Lung (tissue), 12 donors: ENCODE data around the gene GNB2. TPM values are rescaled to one million over a fixed set of nuclear protein-coding genes. Genes with fewer than 3 reads are reported as not detected.

Experiments
- ATAC-seq: fragments of 200-7000 bp; cut with Tn5 transposase; one replicate; pipeline ENCODE4 v1.9.1; 2020; ENCODE audit warnings: moderate number of reproducible peaks; ENCODE audit not compliant: insufficient read depth, low FRiP score
- DNase-seq, 3 donors: peaks; one replicate each; pipeline ENCODE4 v3.0.0-alpha.2; 2013 to 2017
- H3K27ac ChIP-seq, 2 donors: one replicate each; pipeline ENCODE4 v1.5.1; 2013; ENCODE audit warnings: mild to moderate bottlenecking in 2 of 2, moderate library complexity in 2 of 2, control low read depth in 1 of 2, inconsistent platforms in 1 of 2, low read depth in 1 of 2, low read length in 1 of 2
- H3K27me3 ChIP-seq, 3 donors: one replicate each; pipeline ENCODE4 v1.5.1; 2013; ENCODE audit warnings: low read length in 2 of 3; ENCODE audit not compliant: control insufficient read depth in 3 of 3, insufficient read depth in 3 of 3
- H3K36me3 ChIP-seq, 4 donors: one replicate each; pipeline ENCODE4 v1.5.1; 2013; ENCODE audit warnings: low read length in 4 of 4, mild to moderate bottlenecking in 1 of 4, moderate library complexity in 1 of 4; ENCODE audit not compliant: control insufficient read depth in 4 of 4, insufficient read depth in 4 of 4
- H3K4me1 ChIP-seq, 5 donors: one replicate each; pipeline ENCODE4 v1.5.1; 2013; ENCODE audit warnings: low read length in 5 of 5, mild to moderate bottlenecking in 2 of 5, moderate library complexity in 1 of 5; ENCODE audit not compliant: control insufficient read depth in 5 of 5, insufficient read depth in 5 of 5
- H3K4me3 ChIP-seq: one replicate; pipeline ENCODE4 v1.5.1; 2013; ENCODE audit warnings: mild to moderate bottlenecking, control low read depth, moderate library complexity
- H3K9ac ChIP-seq, 2 donors: one replicate each; pipeline ENCODE4 v1.5.1; 2013; ENCODE audit warnings: low read length in 2 of 2, control low read depth in 1 of 2; ENCODE audit not compliant: insufficient read depth in 1 of 2
- H3K9me3 ChIP-seq, 4 donors: one replicate each; pipeline ENCODE4 v1.5.1; 2013; ENCODE audit warnings: low read length in 3 of 4, mild to moderate bottlenecking in 1 of 4, moderate library complexity in 1 of 4; ENCODE audit not compliant: control insufficient read depth in 4 of 4, insufficient read depth in 3 of 4
- WGBS, 2 donors: extraction: QIAGEN DNeasy Blood & Tissue Kit; methylation state at CpG; one replicate each; pipeline ENCODE4 v1.1.7; 2013; 5-methylcytosine and 5-hydroxymethylcytosine counted together
- polyA plus RNA-seq, 2 donors: library from polyadenylated mRNA; stranded (reverse); fragments of 200-250 nt; gene quantifications; one replicate each; pipeline ENCODE4 v1.2.1, GENCODE V29; 2013
- total RNA-seq, 2 donors: library from RNA; depleted of rRNA in 1 of 2; stranded (reverse); fragments of >200 nt in 1 of 2; gene quantifications; one replicate each; pipeline ENCODE4 v1.2.1, GENCODE V29; 2014 to 2021
- TF ChIP-seq, protein P1 (sequence below): IDR thresholded peaks from 2 replicates; pipeline ENCODE4 v1.5.1; 2012; ENCODE audit warnings: mild to moderate bottlenecking; ENCODE audit errors: control extremely low read depth, extremely low read depth
- donor health status: control.
- donor health status: control.
- donor health status: Bipolar disorder and iron deficiency.
- donor health status: healthy.
- donor health status: DM: yes; HTN: yes; CAD: no.

Gene GNB2
- total and polyA plus RNA-seq, 4 donors: 130 to 381 (median 238) TPM

DNA sequence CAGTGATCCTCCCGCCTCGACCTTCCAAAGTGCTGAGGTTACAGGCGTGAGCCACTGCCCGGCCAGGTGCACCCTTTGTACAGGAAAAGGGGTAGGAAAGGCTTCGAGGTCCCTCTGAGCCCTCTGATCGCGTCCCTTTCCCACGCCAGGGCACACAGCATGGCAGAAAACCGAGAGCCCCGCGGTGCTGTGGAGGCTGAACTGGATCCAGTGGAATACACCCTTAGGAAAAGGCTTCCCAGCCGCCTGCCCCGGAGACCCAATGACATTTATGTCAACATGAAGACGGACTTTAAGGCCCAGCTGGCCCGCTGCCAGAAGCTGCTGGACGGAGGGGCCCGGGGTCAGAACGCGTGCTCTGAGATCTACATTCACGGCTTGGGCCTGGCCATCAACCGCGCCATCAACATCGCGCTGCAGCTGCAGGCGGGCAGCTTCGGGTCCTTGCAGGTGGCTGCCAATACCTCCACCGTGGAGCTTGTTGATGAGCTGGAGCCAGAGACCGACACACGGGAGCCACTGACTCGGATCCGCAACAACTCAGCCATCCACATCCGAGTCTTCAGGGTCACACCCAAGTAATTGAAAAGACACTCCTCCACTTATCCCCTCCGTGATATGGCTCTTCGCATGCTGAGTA, 33.3 kb downstream of the GNB2 start:
- peak overlapping the region; percentile 85 for H3K4me3 ChIP-seq
- H3K9ac ChIP-seq: peak overlapping the region; percentile 26 to 56
- peaks cover 0 to 5% (median 3%) of the 10 kb centered on the region in 4 donors for H3K36me3 ChIP-seq
- H3K27ac ChIP-seq: peak overlapping the region; percentile 4 to 64
- no peaks in the 10 kb centered on the region for H3K27me3 ChIP-seq
- peaks cover 6 to 16% (median 6%) of the 10 kb centered on the region in 5 donors for H3K4me1 ChIP-seq
- TF ChIP-seq, protein P1, sequence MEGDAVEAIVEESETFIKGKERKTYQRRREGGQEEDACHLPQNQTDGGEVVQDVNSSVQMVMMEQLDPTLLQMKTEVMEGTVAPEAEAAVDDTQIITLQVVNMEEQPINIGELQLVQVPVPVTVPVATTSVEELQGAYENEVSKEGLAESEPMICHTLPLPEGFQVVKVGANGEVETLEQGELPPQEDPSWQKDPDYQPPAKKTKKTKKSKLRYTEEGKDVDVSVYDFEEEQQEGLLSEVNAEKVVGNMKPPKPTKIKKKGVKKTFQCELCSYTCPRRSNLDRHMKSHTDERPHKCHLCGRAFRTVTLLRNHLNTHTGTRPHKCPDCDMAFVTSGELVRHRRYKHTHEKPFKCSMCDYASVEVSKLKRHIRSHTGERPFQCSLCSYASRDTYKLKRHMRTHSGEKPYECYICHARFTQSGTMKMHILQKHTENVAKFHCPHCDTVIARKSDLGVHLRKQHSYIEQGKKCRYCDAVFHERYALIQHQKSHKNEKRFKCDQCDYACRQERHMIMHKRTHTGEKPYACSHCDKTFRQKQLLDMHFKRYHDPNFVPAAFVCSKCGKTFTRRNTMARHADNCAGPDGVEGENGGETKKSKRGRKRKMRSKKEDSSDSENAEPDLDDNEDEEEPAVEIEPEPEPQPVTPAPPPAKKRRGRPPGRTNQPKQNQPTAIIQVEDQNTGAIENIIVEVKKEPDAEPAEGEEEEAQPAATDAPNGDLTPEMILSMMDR: no peak
- WGBS, 2 donors: 32 to 44% methylated on average over 34 of the region's 34 CpGs
- DNase-seq (no peak), ATAC-seq (no peak)
- H3K9me3 ChIP-seq: no peaks in the 10 kb centered on the region

DNA sequence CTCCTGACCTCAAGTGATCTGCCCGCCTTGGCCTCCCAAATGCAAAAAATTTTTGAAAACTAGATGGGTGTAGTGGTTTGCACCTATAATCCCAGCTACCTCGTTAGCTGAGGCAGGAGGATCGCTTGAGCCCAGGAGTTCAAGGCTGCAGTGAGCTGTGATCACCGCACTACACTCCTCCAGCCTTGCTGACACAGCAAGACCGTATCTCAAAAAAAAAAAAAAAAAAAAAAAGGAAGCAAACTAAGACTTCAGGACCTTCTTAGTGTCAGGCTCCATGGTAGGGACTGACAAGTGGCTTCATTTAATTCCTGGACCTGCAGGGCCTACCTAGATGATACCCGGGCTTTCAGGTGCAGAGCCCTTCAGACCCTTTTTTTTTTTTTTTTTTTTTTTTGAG, 34.9 kb downstream of the GNB2 start:
- Histone ChIP-seq H3K9me3 (no peaks in the 10 kb centered on the region), H3K36me3 (peaks cover 0 to 5% (median 3%) of the 10 kb centered on the region in 4 donors), H3K9ac (no peak overlapping the region), H3K4me1 (peaks cover 6 to 16% (median 6%) of the 10 kb centered on the region in 5 donors), H3K4me3 (no peak overlapping the region), H3K27me3 (no peaks in the 10 kb centered on the region), H3K27ac (no peak overlapping the region)
- DNase-seq (no peak), ATAC-seq (no peak)
- 89 to 91% methylated on average over 6 of the region's 6 CpGs for WGBS, 2 donors
- TF ChIP-seq, protein P1: no peak

DNA sequence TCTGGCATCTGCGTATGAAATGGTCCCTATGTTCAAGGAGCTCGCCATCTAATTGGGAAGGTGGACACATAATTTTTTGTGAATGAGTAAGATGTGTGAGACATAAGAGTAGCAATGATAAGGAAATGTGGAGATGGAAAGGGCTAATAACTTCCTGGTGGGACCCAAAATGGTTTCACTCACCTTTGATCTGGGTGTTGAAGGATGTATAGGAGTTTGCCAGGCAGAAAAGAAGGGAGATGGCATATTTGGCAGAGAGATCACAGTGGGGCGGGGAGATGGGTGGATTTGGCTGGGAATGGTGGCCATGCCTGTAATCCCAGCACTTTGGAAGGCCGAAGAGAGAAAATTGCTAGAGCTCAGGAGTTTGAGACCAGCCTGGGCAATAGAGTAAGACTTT, 36.9 kb downstream of the GNB2 start:
- no peak overlapping the region for H3K4me3 ChIP-seq
- DNase-seq (no peak), ATAC-seq (no peak)
- H3K9ac ChIP-seq: no peak overlapping the region
- peaks cover 3 to 11% (median 6%) of the 10 kb centered on the region in 5 donors for H3K4me1 ChIP-seq
- no peak overlapping the region for H3K27ac ChIP-seq
- 75 to 97% methylated on average over 4 of the region's 4 CpGs for WGBS, 2 donors
- H3K36me3 ChIP-seq: peaks cover 0 to 5% (median 3%) of the 10 kb centered on the region in 4 donors
- TF ChIP-seq, protein P1: no peak
- no peaks in the 10 kb centered on the region for H3K9me3 ChIP-seq
- H3K27me3 ChIP-seq: no peaks in the 10 kb centered on the region

DNA sequence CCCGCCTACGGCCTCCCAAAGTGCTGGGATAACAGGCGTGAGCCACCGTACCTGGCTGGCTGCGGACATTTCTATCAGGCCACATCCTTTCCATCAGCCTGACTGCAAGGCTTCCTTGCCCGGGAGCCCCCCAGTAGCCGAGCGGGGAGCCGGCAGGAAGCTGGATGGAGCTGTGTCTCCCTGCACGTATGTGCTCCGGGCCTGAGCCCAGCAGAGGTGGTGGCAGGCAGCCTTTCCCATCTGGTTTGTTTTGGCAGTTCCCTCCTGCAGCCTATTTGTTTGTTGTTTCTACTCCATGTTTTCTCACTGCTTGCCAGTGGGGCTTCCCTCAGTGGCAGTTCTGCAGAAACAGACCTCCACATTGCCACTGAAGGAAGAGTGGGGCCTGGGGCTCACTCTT, 37.8 kb downstream of the GNB2 start:
- Histone ChIP-seq H3K9ac (no peak overlapping the region), H3K27ac (no peak overlapping the region), H3K9me3 (no peaks in the 10 kb centered on the region), H3K36me3 (peaks cover 0 to 5% (median 3%) of the 10 kb centered on the region in 4 donors), H3K27me3 (no peaks in the 10 kb centered on the region), H3K4me3 (no peak overlapping the region), H3K4me1 (peaks cover 3 to 11% (median 6%) of the 10 kb centered on the region in 5 donors)
- WGBS, 2 donors: 84 to 85% methylated on average over 11 of the region's 11 CpGs
- TF ChIP-seq, protein P1: no peak
- ATAC-seq: no peak
- peak; percentile 67 to 82 (median 71) for DNase-seq
